Memory B cell (primary cell): ENCODE data around the gene SNTA1.
A peak's percentile ranks its signal among the peaks of the same experiment; 100 is the strongest.
"Not testable (repeated sequence)": the region's sequence is repeated elsewhere in the genome, so short reads cannot be mapped to it uniquely, and the experiment has no call there.

ENCODE experiments used
- ATAC-seq: fragments of 150-1000 bp; cut with Tn5 transposase; 2 replicates; pipeline ENCODE4 v1.10.0; 2021; ENCODE audit warnings: low read depth, mild to moderate bottlenecking, moderate library complexity
- DNase-seq, 2 donors: peaks; one replicate each; pipeline ENCODE4 v3.0.0; 2022; ENCODE audit warnings: low spot score in 2 of 2
- H3K27ac Mint-ChIP-seq: one replicate; pipeline ENCODE4 v1.8.0; 2022; ENCODE audit warnings: mild to moderate bottlenecking, moderate library complexity, mixed read lengths
- H3K27me3 Mint-ChIP-seq: one replicate; pipeline ENCODE4 v1.8.0; 2022; ENCODE audit warnings: mixed read lengths
- H3K36me3 Mint-ChIP-seq: one replicate; pipeline ENCODE4 v1.8.0; 2022; ENCODE audit warnings: mild to moderate bottlenecking, mixed read lengths
- H3K4me1 Mint-ChIP-seq: one replicate; pipeline ENCODE4 v1.8.0; 2022; ENCODE audit warnings: mixed read lengths
- H3K4me3 Mint-ChIP-seq: one replicate; pipeline ENCODE4 v1.8.0; 2022; ENCODE audit warnings: mild to moderate bottlenecking, moderate library complexity, mixed read lengths
- H3K9me3 Mint-ChIP-seq: one replicate; pipeline ENCODE4 v1.8.0; 2022; ENCODE audit warnings: mixed read lengths

Gene SNTA1

GRCh38 chr20:33423875-33424274, 19.7 kb downstream of the SNTA1 start:
- not testable (repeated sequence) for H3K27me3 Mint-ChIP-seq, ATAC-seq, H3K36me3 Mint-ChIP-seq, H3K9me3 Mint-ChIP-seq, H3K4me3 Mint-ChIP-seq, H3K27ac Mint-ChIP-seq, H3K4me1 Mint-ChIP-seq, DNase-seq

GRCh38 chr20:33423141-33423834, 20.3 kb downstream of the SNTA1 start:
- Mint-ChIP-seq H3K27me3 (no peaks in the 10 kb centered on the region), H3K4me3 (no peak overlapping the region), H3K27ac (no peak overlapping the region), H3K9me3 (no peaks in the 10 kb centered on the region), H3K4me1 (no peaks in the 10 kb centered on the region), H3K36me3 (peaks cover 3% of the 10 kb centered on the region)
- ATAC-seq (no peak), DNase-seq (no peak)

DNA sequence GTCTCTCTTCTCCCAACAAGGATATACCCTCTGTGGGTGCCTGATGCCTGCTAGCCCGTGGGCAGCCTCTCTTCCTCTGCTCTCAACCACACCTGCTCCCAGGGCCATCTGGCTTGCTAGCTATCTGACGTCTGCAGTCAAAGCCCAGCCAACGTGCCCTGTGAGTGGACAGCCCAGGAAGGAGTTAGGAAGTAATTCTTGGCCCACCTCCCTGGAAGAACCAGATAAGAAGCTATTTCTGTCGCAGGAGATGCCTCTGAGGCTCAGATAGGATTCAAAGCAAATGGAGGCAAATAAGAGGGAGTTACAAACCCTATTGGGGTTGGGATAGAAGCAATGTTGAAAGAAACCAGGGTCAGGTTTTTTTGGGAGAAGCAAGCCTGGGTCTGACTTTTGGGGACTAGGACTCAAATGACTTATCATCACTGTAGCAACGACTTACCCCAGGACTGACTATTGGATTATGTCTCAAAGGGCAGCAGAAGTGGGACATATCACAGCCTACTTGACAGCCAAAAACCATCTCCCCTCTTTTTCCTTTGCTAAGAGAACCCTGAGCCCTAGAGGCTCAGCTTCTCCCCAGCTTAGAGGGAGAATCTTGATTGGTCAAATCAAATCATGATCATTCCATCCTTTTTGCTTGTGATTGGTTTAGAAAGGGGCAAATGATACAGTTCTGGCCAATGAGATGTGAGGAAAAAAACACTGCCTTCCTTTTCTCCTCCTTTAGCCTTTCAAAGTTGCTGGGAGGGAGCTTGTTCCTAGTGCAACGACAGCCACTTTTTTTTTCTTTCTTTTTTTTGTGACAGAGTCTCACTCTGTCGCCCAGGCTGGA, 24.2 kb downstream of the SNTA1 start:
- ATAC-seq (no peak), DNase-seq (no peak)
- Mint-ChIP-seq H3K4me3 (no peak overlapping the region), H3K27ac (no peak overlapping the region), H3K4me1 (no peaks in the 10 kb centered on the region), H3K36me3 (peaks cover 3% of the 10 kb centered on the region), H3K27me3 (no peaks in the 10 kb centered on the region), H3K9me3 (no peaks in the 10 kb centered on the region)

DNA sequence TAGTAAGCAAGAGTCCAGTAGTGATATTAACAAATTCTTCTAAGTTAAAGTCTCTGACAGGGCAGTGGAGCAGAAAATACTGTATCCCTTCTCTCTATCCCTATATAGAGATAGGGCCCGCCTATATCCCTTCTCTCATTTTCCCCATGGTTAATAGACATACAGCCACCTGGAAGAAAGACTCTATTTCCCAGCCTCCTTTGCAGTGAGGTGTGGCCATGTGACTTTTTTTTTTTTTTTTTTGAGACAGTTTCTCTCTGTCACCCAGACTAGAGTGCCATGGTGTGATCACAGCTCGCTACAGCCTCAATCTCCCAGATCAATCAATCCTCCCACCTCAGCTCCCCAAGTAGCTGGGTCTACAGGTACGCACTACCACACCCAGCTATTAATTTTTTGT, 25.5 kb downstream of the SNTA1 start:
- peaks cover 3% of the 10 kb centered on the region for H3K36me3 Mint-ChIP-seq
- no peaks in the 10 kb centered on the region for H3K4me1 Mint-ChIP-seq
- no peaks in the 10 kb centered on the region for H3K9me3 Mint-ChIP-seq
- H3K27ac Mint-ChIP-seq, result no peak overlapping the region
- ATAC-seq (no peak), DNase-seq (no peak)
- H3K4me3 Mint-ChIP-seq, result no peak overlapping the region
- H3K27me3 Mint-ChIP-seq, result no peaks in the 10 kb centered on the region

- Mint-ChIP-seq H3K27me3 (no peaks in the 10 kb centered on the region), H3K4me3 (no peak overlapping the region), H3K4me1 (peaks cover 4% of the 10 kb centered on the region), H3K36me3 (peaks cover 7% of the 10 kb centered on the region), H3K27ac (no peak overlapping the region), H3K9me3 (no peaks in the 10 kb centered on the region)
- DNase-seq (no peak), ATAC-seq (peak; percentile 39)
Observed at GRCh38 chr20:33415948-33416347, 27.6 kb downstream of the SNTA1 start.

DNA sequence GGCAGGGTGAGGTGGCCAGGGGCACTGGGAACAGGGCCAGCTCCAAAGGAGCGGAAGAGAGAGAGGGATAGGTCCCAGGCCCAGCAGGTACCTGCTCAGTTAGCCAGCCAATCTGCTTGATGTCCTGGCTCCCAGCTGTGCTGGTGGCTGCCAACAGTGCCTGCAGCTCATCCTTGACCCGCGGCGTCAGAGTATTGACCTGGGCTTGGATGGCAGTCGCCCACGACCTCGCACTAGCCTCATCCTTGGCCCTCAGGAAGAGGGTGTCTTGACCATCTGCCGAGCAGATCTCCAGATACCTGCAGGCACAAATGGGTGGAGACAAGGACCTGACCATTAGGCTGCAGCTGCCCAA, 31.1 kb downstream of the SNTA1 start:
- H3K4me1 Mint-ChIP-seq, result peaks cover 29% of the 10 kb centered on the region

DNA sequence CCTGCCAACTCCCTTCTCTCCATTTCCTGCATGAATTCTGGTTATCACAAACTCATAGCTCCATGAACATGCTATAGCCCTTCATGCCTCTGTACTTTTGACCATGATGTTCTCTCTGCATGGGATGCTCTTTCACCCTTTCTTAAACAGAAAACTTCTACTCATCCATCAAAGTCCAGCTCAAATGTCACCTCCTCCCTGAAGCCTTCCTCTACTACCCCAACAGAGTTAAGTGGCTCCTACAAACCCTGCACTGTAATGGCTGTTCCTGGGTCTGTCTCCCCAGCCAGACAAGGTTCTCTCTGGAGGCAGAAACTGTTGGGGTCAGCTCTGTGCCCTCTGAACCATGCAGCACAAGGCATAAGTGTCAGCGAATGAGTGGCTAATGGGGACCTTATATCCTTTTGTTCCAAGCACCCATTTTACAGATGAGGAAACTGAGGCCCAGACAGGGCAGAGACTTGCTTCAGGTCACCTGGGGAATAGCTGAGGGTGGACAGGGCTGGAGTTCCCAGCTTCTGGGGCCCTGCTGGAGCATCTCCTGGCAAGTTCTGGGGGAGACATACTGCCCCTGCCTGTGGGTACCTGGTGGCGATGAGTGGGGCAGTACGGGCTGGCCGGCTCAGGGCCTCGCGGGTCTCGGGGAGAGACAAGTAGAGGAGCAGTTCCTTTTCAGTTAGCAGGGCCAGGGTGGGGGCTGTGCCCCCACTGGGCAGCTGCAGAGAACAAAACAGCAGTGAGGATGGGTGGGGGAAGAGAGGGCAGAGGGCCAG, 31.7 kb downstream of the SNTA1 start:
- H3K27me3 Mint-ChIP-seq, result no peaks in the 10 kb centered on the region
- peak overlapping the region; percentile 76 for H3K27ac Mint-ChIP-seq
- DNase-seq, result no peak
- H3K9me3 Mint-ChIP-seq, result no peaks in the 10 kb centered on the region
- peaks cover 7% of the 10 kb centered on the region for H3K36me3 Mint-ChIP-seq
- peaks cover 35% of the 10 kb centered on the region for H3K4me1 Mint-ChIP-seq
- no peak overlapping the region for H3K4me3 Mint-ChIP-seq
- no peak for ATAC-seq

More for the DNA sequence above, 31.1 kb downstream of the SNTA1 start:
- ATAC-seq (no peak), DNase-seq (no peak)
- H3K4me3 Mint-ChIP-seq, result no peak overlapping the region
- H3K27me3 Mint-ChIP-seq, result no peaks in the 10 kb centered on the region
- no peaks in the 10 kb centered on the region for H3K9me3 Mint-ChIP-seq
- peak overlapping the region; percentile 4 for H3K27ac Mint-ChIP-seq
- peaks cover 4% of the 10 kb centered on the region for H3K36me3 Mint-ChIP-seq

- ATAC-seq, result no peak
- H3K27ac Mint-ChIP-seq, result peak overlapping the region; percentile 76
- peaks cover 35% of the 10 kb centered on the region for H3K4me1 Mint-ChIP-seq
- H3K36me3 Mint-ChIP-seq, result peaks cover 7% of the 10 kb centered on the region
- no peaks in the 10 kb centered on the region for H3K9me3 Mint-ChIP-seq
- no peak for DNase-seq
- H3K27me3 Mint-ChIP-seq, result no peaks in the 10 kb centered on the region
- no peak overlapping the region for H3K4me3 Mint-ChIP-seq
Observed at GRCh38 chr20:33411242-33411641, 32.3 kb downstream of the SNTA1 start.

- Mint-ChIP-seq H3K27me3 (no peaks in the 10 kb centered on the region), H3K36me3 (peaks cover 7% of the 10 kb centered on the region), H3K9me3 (no peaks in the 10 kb centered on the region), H3K27ac (peak overlapping the region; percentile 76), H3K4me3 (no peak overlapping the region), H3K4me1 (peaks cover 35% of the 10 kb centered on the region)
- DNase-seq (peak in 1 of 2 donors; percentile 17), ATAC-seq (no peak)
Observed at GRCh38 chr20:33410081-33410742, 33.4 kb downstream of the SNTA1 start.

- H3K27me3 Mint-ChIP-seq, result no peaks in the 10 kb centered on the region
- peaks cover 10% of the 10 kb centered on the region for H3K36me3 Mint-ChIP-seq
- peak overlapping the region; percentile 78 for H3K4me3 Mint-ChIP-seq
- peaks cover 37% of the 10 kb centered on the region for H3K4me1 Mint-ChIP-seq
- no peaks in the 10 kb centered on the region for H3K9me3 Mint-ChIP-seq
- ATAC-seq, result peak; percentile 86
- peak; percentile 43 to 71 for DNase-seq
- H3K27ac Mint-ChIP-seq, result peak overlapping the region; percentile 76
Observed at GRCh38 chr20:33408716-33409654, 34.6 kb downstream of the SNTA1 start.

GRCh38 chr20:33408313-33408712, 35.2 kb downstream of the SNTA1 start:
- no peak for ATAC-seq
- peaks cover 10% of the 10 kb centered on the region for H3K36me3 Mint-ChIP-seq
- peak overlapping the region; percentile 76 for H3K27ac Mint-ChIP-seq
- no peaks in the 10 kb centered on the region for H3K27me3 Mint-ChIP-seq
- peaks cover 37% of the 10 kb centered on the region for H3K4me1 Mint-ChIP-seq
- peak overlapping the region; percentile 78 for H3K4me3 Mint-ChIP-seq
- H3K9me3 Mint-ChIP-seq, result no peaks in the 10 kb centered on the region
- no peak for DNase-seq

GRCh38 chr20:33407796-33408195, 35.8 kb downstream of the SNTA1 start:
- H3K4me3 Mint-ChIP-seq, result peak overlapping the region; percentile 78
- peak overlapping the region; percentile 76 for H3K27ac Mint-ChIP-seq
- no peaks in the 10 kb centered on the region for H3K27me3 Mint-ChIP-seq
- peaks cover 10% of the 10 kb centered on the region for H3K36me3 Mint-ChIP-seq
- ATAC-seq (no peak), DNase-seq (no peak)
- no peaks in the 10 kb centered on the region for H3K9me3 Mint-ChIP-seq
- H3K4me1 Mint-ChIP-seq, result peaks cover 37% of the 10 kb centered on the region

- no peaks in the 10 kb centered on the region for H3K27me3 Mint-ChIP-seq
- DNase-seq, result no peak
Observed at GRCh38 chr20:33407251-33407650, 36.3 kb downstream of the SNTA1 start.

More at GRCh38 chr20:33407251-33407650, 36.3 kb downstream of the SNTA1 start:
- Mint-ChIP-seq H3K9me3 (no peaks in the 10 kb centered on the region), H3K4me1 (peaks cover 42% of the 10 kb centered on the region), H3K4me3 (peak overlapping the region; percentile 78), H3K36me3 (peaks cover 10% of the 10 kb centered on the region), H3K27ac (peak overlapping the region; percentile 76)
- no peak for ATAC-seq
